ENCODE measurements around the gene MTHFD1L.

MTHFD1L gene

GRCh38 chr6:151088599-151088935 is 223.1 kb downstream of the MTHFD1L start:
- DNase-seq (ENCODE audit: insufficient read length, low spot score) (no peak), FAIRE-seq (no peak)
- TF ChIP-seq TAF1 (IDR thresholded peaks at IDR 0.05; ENCODE audit: low read depth, low read length): no peak
- TF ChIP-seq PAX5 (IDR thresholded peaks at IDR 0.05; ENCODE audit: insufficient read depth, low read length, severe bottlenecking): no peak
- TF ChIP-seq POLR2A (IDR thresholded peaks at IDR 0.05; ENCODE audit: low read depth, low read length): no peak
- TF ChIP-seq SPI1 (IDR thresholded peaks at IDR 0.05; ENCODE audit: low read depth, low read length): no peak
- no peak for TF ChIP-seq POLR2AphosphoS5 (IDR thresholded peaks at IDR 0.05; ENCODE audit: low read depth, low read length)
- TF ChIP-seq POU2F2 (IDR thresholded peaks at IDR 0.05; ENCODE audit: low read depth, low read length): no peak

GRCh38 chr6:151088963-151089362 is 223.5 kb downstream of the MTHFD1L start:
- TF ChIP-seq TAF1 (IDR thresholded peaks at IDR 0.05; ENCODE audit: low read depth, low read length): no peak
- TF ChIP-seq POU2F2 (IDR thresholded peaks at IDR 0.05; ENCODE audit: low read depth, low read length): no peak
- no peak for TF ChIP-seq PAX5 (IDR thresholded peaks at IDR 0.05; ENCODE audit: insufficient read depth, low read length, severe bottlenecking)
- no peak for TF ChIP-seq POLR2A (IDR thresholded peaks at IDR 0.05; ENCODE audit: low read depth, low read length)
- TF ChIP-seq SPI1 (IDR thresholded peaks at IDR 0.05; ENCODE audit: low read depth, low read length): no peak
- no peak for TF ChIP-seq POLR2AphosphoS5 (IDR thresholded peaks at IDR 0.05; ENCODE audit: low read depth, low read length)
- no peak for FAIRE-seq

GRCh38 chr6:151089978-151090377 is 224.5 kb downstream of the MTHFD1L start:
- TF ChIP-seq POLR2A (IDR thresholded peaks at IDR 0.05; ENCODE audit: low read depth, low read length) (no peak), SPI1 (IDR thresholded peaks at IDR 0.05; ENCODE audit: low read depth, low read length) (no peak), POLR2AphosphoS5 (IDR thresholded peaks at IDR 0.05; ENCODE audit: low read depth, low read length) (no peak)
- no peak for DNase-seq (ENCODE audit: insufficient read length, low spot score)
- no peak for FAIRE-seq

More at GRCh38 chr6:151088963-151089362, 223.5 kb downstream of the MTHFD1L start:
- DNase-seq (ENCODE audit: insufficient read length, low spot score): no peak

- DNase-seq (ENCODE audit: insufficient read length, low spot score) (no peak), FAIRE-seq (no peak)
- TF ChIP-seq POU2F2 (IDR thresholded peaks at IDR 0.05; ENCODE audit: low read depth, low read length): no peak
- no peak for TF ChIP-seq PAX5 (IDR thresholded peaks at IDR 0.05; ENCODE audit: insufficient read depth, low read length, severe bottlenecking)
- no peak for TF ChIP-seq TAF1 (IDR thresholded peaks at IDR 0.05; ENCODE audit: low read depth, low read length)
- no peak for TF ChIP-seq SPI1 (IDR thresholded peaks at IDR 0.05; ENCODE audit: low read depth, low read length)
- no peak for TF ChIP-seq POLR2AphosphoS5 (IDR thresholded peaks at IDR 0.05; ENCODE audit: low read depth, low read length)
- TF ChIP-seq POLR2A (IDR thresholded peaks at IDR 0.05; ENCODE audit: low read depth, low read length): no peak
Measured at GRCh38 chr6:151091571-151091970, 226.1 kb downstream of the MTHFD1L start.

GRCh38 chr6:151092591-151092990 is 227.1 kb downstream of the MTHFD1L start:
- TF ChIP-seq PAX5 (IDR thresholded peaks at IDR 0.05; ENCODE audit: insufficient read depth, low read length, severe bottlenecking) (no peak), POLR2AphosphoS5 (IDR thresholded peaks at IDR 0.05; ENCODE audit: low read depth, low read length) (no peak), SPI1 (IDR thresholded peaks at IDR 0.05; ENCODE audit: low read depth, low read length) (no peak), TAF1 (IDR thresholded peaks at IDR 0.05; ENCODE audit: low read depth, low read length) (no peak), POLR2A (IDR thresholded peaks at IDR 0.05; ENCODE audit: low read depth, low read length) (no peak), POU2F2 (IDR thresholded peaks at IDR 0.05; ENCODE audit: low read depth, low read length) (no peak)
- FAIRE-seq (no peak), DNase-seq (ENCODE audit: insufficient read length, low spot score) (no peak)

- DNase-seq (ENCODE audit: insufficient read length, low spot score) (no peak), FAIRE-seq (no peak)
- TF ChIP-seq POU2F2 (IDR thresholded peaks at IDR 0.05; ENCODE audit: low read depth, low read length) (no peak), TAF1 (IDR thresholded peaks at IDR 0.05; ENCODE audit: low read depth, low read length) (no peak)
Measured at GRCh38 chr6:151093706-151094105, 228.2 kb downstream of the MTHFD1L start.

- DNase-seq (ENCODE audit: insufficient read length, low spot score): no peak
- TF ChIP-seq POU2F2 (IDR thresholded peaks at IDR 0.05; ENCODE audit: low read depth, low read length): no peak
- no peak for TF ChIP-seq SPI1 (IDR thresholded peaks at IDR 0.05; ENCODE audit: low read depth, low read length)
- TF ChIP-seq POLR2AphosphoS5 (IDR thresholded peaks at IDR 0.05; ENCODE audit: low read depth, low read length): no peak
- TF ChIP-seq POLR2A (IDR thresholded peaks at IDR 0.05; ENCODE audit: low read depth, low read length): no peak
- TF ChIP-seq TAF1 (IDR thresholded peaks at IDR 0.05; ENCODE audit: low read depth, low read length): no peak
- no peak for TF ChIP-seq PAX5 (IDR thresholded peaks at IDR 0.05; ENCODE audit: insufficient read depth, low read length, severe bottlenecking)
- no peak for FAIRE-seq
Measured at GRCh38 chr6:151095538-151096254, 230.2 kb downstream of the MTHFD1L start.

GRCh38 chr6:151096255-151096612 is 230.7 kb downstream of the MTHFD1L start:
- no peak for TF ChIP-seq POLR2A (IDR thresholded peaks at IDR 0.05; ENCODE audit: low read depth, low read length)
- TF ChIP-seq PAX5 (IDR thresholded peaks at IDR 0.05; ENCODE audit: insufficient read depth, low read length, severe bottlenecking): no peak
- TF ChIP-seq TAF1 (IDR thresholded peaks at IDR 0.05; ENCODE audit: low read depth, low read length): no peak
- no peak for TF ChIP-seq SPI1 (IDR thresholded peaks at IDR 0.05; ENCODE audit: low read depth, low read length)
- no peak for TF ChIP-seq POU2F2 (IDR thresholded peaks at IDR 0.05; ENCODE audit: low read depth, low read length)
- TF ChIP-seq POLR2AphosphoS5 (IDR thresholded peaks at IDR 0.05; ENCODE audit: low read depth, low read length): no peak
- DNase-seq (ENCODE audit: insufficient read length, low spot score) (no peak), FAIRE-seq (no peak)

GRCh38 chr6:151096691-151097606 is 231.4 kb downstream of the MTHFD1L start:
- DNase-seq (ENCODE audit: insufficient read length, low spot score) (no peak), FAIRE-seq (no peak)
- no peak for TF ChIP-seq SPI1 (IDR thresholded peaks at IDR 0.05; ENCODE audit: low read depth, low read length)
- TF ChIP-seq PAX5 (IDR thresholded peaks at IDR 0.05; ENCODE audit: insufficient read depth, low read length, severe bottlenecking): no peak
- no peak for TF ChIP-seq POU2F2 (IDR thresholded peaks at IDR 0.05; ENCODE audit: low read depth, low read length)
- no peak for TF ChIP-seq POLR2AphosphoS5 (IDR thresholded peaks at IDR 0.05; ENCODE audit: low read depth, low read length)

Measured in GM12891 (cell line).